Endodermal cell (in vitro differentiated cells): ENCODE results near the gene INO80C. TPM values are rescaled to one million over a fixed set of nuclear protein-coding genes. Genes with fewer than 3 reads are reported as not detected.
A peak's percentile ranks its signal among the peaks of the same experiment; 100 is the strongest.

ENCODE experiments used
- DNase-seq: peaks from one replicate; pipeline ENCODE4 v3.0.0-alpha.2; 2017
- H3K27ac ChIP-seq: 2 replicates; pipeline ENCODE4 v1.5.1; 2013; ENCODE audit warnings: mild to moderate bottlenecking, low read depth, low read length, moderate library complexity
- H3K27me3 ChIP-seq: 2 replicates; pipeline ENCODE4 v1.6.1; 2013; ENCODE audit warnings: mild to moderate bottlenecking, low read length, moderate library complexity; ENCODE audit not compliant: insufficient read depth, control insufficient read depth, poor library complexity, severe bottlenecking
- H3K36me3 ChIP-seq: 2 replicates; pipeline ENCODE4 v1.7.0; 2013; ENCODE audit warnings: mild to moderate bottlenecking, low read length, moderate library complexity; ENCODE audit not compliant: control insufficient read depth, insufficient read depth
- H3K4me1 ChIP-seq: one replicate; pipeline ENCODE4 v1.7.0; 2013; ENCODE audit warnings: low read length; ENCODE audit not compliant: control insufficient read depth, insufficient read depth
- H3K4me3 ChIP-seq: 2 replicates; pipeline ENCODE4 v1.5.1; 2013; ENCODE audit warnings: mild to moderate bottlenecking, low read length, moderate library complexity
- H3K9ac ChIP-seq: 2 replicates; pipeline ENCODE4 v1.6.1; 2013; ENCODE audit warnings: mild to moderate bottlenecking, low read length, moderate library complexity; ENCODE audit not compliant: poor library complexity, severe bottlenecking; ENCODE audit errors: extremely low read depth
- H3K9me3 ChIP-seq: 2 replicates; pipeline ENCODE4 v1.6.1; 2013; ENCODE audit warnings: mild to moderate bottlenecking, low read length, moderate library complexity; ENCODE audit not compliant: control insufficient read depth
- H3K27ac Mint-ChIP-seq: 2 replicates; pipeline ENCODE4 v1.8.0; 2020; ENCODE audit warnings: mixed read lengths
- H3K27me3 Mint-ChIP-seq: 2 replicates; pipeline ENCODE4 v1.8.0; 2021; ENCODE audit warnings: mild to moderate bottlenecking, mixed read lengths; ENCODE audit not compliant: insufficient read depth
- H3K36me3 Mint-ChIP-seq: 2 replicates; pipeline ENCODE4 v1.8.0; 2020; ENCODE audit warnings: low read depth, mixed read lengths
- H3K4me1 Mint-ChIP-seq: 2 replicates; pipeline ENCODE4 v1.8.0; 2020; ENCODE audit warnings: mixed read lengths
- H3K4me3 Mint-ChIP-seq: 2 replicates; pipeline ENCODE4 v1.8.0; 2020; ENCODE audit warnings: mild to moderate bottlenecking, moderate library complexity, mixed read lengths
- H3K9me3 Mint-ChIP-seq: 2 replicates; pipeline ENCODE4 v1.8.0; 2020; ENCODE audit warnings: mild to moderate bottlenecking, mixed read lengths
- WGBS, 2 experiments: methylation state at CpG; one replicate each; pipeline versions ENCODE4 v1.1.5 to v1.1.7; 2013; ENCODE audit warnings: missing lambda C conversion rate in 2 of 2, mixed read lengths in 1 of 2; ENCODE audit not compliant: insufficient coverage in 1 of 2, insufficient read length in 1 of 2; 5-methylcytosine and 5-hydroxymethylcytosine counted together
- total RNA-seq, 2 donors: library from RNA; stranded (reverse); fragmentation: NEBNext Ultra II Directional in 1 of 2; extraction: Animal tissue kit (Norgen Biotek cat#: 25700) in 1 of 2; gene quantifications; 2 replicates in 1 of 2; 3 replicates in 1 of 2; pipeline ENCODE4 v1.2.1, GENCODE V29; 2021
- TF ChIP-seq, protein P1 (sequence below): fragments of 200-600 bp; sonication (generic); conservative IDR thresholded peaks from 2 replicates; pipeline ENCODE4 v1.5.0; 2021; ENCODE audit warnings: antibody characterized with exemption, mild to moderate bottlenecking

Gene INO80C
- total RNA-seq, 2 donors from 2014 or later, result 31.1 to 31.9 TPM

GRCh38 chr18:35511428-35511827 is 13.7 kb upstream of the INO80C start:
- TF ChIP-seq, protein P1, sequence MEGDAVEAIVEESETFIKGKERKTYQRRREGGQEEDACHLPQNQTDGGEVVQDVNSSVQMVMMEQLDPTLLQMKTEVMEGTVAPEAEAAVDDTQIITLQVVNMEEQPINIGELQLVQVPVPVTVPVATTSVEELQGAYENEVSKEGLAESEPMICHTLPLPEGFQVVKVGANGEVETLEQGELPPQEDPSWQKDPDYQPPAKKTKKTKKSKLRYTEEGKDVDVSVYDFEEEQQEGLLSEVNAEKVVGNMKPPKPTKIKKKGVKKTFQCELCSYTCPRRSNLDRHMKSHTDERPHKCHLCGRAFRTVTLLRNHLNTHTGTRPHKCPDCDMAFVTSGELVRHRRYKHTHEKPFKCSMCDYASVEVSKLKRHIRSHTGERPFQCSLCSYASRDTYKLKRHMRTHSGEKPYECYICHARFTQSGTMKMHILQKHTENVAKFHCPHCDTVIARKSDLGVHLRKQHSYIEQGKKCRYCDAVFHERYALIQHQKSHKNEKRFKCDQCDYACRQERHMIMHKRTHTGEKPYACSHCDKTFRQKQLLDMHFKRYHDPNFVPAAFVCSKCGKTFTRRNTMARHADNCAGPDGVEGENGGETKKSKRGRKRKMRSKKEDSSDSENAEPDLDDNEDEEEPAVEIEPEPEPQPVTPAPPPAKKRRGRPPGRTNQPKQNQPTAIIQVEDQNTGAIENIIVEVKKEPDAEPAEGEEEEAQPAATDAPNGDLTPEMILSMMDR, result no peak
- peaks cover 11% of the 10 kb centered on the region for H3K4me1 ChIP-seq
- no peaks in the 10 kb centered on the region for H3K36me3 Mint-ChIP-seq
- no peak overlapping the region for H3K4me3 ChIP-seq
- H3K9me3 Mint-ChIP-seq, result no peaks in the 10 kb centered on the region
- H3K36me3 ChIP-seq, result no peaks in the 10 kb centered on the region
- no peak overlapping the region for H3K9ac ChIP-seq
- no peaks in the 10 kb centered on the region for H3K27me3 ChIP-seq
- H3K4me3 Mint-ChIP-seq, result no peak overlapping the region
- peak; percentile 21 for DNase-seq
- no peak overlapping the region for H3K27ac Mint-ChIP-seq
- H3K9me3 ChIP-seq, result no peaks in the 10 kb centered on the region
- no peak overlapping the region for H3K27ac ChIP-seq
- 90 to 100% methylated on average over 1 to 2 of the region's 2 CpGs for WGBS, 2 experiments
- peaks cover 32% of the 10 kb centered on the region for H3K4me1 Mint-ChIP-seq
- H3K27me3 Mint-ChIP-seq, result no peaks in the 10 kb centered on the region

DNA sequence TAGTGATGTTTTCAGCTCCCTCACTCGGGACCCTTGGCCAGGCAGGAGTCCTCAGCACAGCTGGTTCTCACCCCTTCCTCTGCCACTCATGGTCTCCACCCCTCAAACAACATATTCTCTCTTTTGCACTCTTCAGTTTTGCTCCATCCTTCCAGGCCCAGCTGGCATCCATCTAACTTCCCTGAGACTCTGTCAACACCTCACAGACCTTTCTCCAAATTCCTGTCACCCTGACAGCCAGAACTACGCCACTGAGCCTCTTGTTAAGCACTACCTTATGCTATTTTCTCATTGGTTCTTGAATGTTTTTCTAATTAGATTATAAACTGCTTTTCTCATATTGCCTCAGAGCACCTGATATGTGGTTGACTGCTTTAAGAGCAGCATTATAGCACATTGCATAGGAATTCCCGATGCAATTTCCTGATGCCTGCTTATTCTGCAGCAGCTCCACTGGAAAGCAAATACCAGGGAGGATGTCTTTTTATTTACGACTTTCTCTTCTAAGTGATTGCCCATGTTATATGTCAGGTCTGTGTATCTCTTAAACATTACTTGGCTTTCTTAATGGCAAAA is 12.4 kb upstream of the INO80C start:
- TF ChIP-seq, protein P1, result no peak
- no peaks in the 10 kb centered on the region for H3K36me3 ChIP-seq
- no peak overlapping the region for H3K4me3 ChIP-seq
- Mint-ChIP-seq H3K9me3 (no peaks in the 10 kb centered on the region), H3K4me1 (peaks cover 23% of the 10 kb centered on the region), H3K27ac (no peak overlapping the region), H3K27me3 (no peaks in the 10 kb centered on the region), H3K4me3 (no peak overlapping the region), H3K36me3 (no peaks in the 10 kb centered on the region)
- no peaks in the 10 kb centered on the region for H3K9me3 ChIP-seq
- peak; percentile 14 for DNase-seq
- no peak overlapping the region for H3K9ac ChIP-seq
- 81 to 90% methylated on average over 2 to 4 of the region's 4 CpGs for WGBS, 2 experiments
- peaks cover 11% of the 10 kb centered on the region for H3K4me1 ChIP-seq
- H3K27ac ChIP-seq, result no peak overlapping the region
- no peaks in the 10 kb centered on the region for H3K27me3 ChIP-seq

- Histone ChIP-seq H3K9ac (no peak overlapping the region), H3K27ac (peak overlapping the region; percentile 6), H3K4me1 (peaks cover 11% of the 10 kb centered on the region), H3K27me3 (no peaks in the 10 kb centered on the region), H3K4me3 (no peak overlapping the region), H3K9me3 (no peaks in the 10 kb centered on the region), H3K36me3 (no peaks in the 10 kb centered on the region)
- WGBS, 2 experiments, result 52 to 81% methylated on average over 5 to 6 of the region's 6 CpGs
- Mint-ChIP-seq H3K4me1 (peaks cover 10% of the 10 kb centered on the region), H3K27me3 (no peaks in the 10 kb centered on the region), H3K9me3 (no peaks in the 10 kb centered on the region), H3K4me3 (no peak overlapping the region), H3K27ac (no peak overlapping the region), H3K36me3 (no peaks in the 10 kb centered on the region)
- DNase-seq, result peak; percentile 44
- TF ChIP-seq, protein P1, result no peak
Measured at GRCh38 chr18:35508746-35509338, 11.1 kb upstream of the INO80C start.
